ENCODE data around the gene GTSE1.

GTSE1 gene, protein sequence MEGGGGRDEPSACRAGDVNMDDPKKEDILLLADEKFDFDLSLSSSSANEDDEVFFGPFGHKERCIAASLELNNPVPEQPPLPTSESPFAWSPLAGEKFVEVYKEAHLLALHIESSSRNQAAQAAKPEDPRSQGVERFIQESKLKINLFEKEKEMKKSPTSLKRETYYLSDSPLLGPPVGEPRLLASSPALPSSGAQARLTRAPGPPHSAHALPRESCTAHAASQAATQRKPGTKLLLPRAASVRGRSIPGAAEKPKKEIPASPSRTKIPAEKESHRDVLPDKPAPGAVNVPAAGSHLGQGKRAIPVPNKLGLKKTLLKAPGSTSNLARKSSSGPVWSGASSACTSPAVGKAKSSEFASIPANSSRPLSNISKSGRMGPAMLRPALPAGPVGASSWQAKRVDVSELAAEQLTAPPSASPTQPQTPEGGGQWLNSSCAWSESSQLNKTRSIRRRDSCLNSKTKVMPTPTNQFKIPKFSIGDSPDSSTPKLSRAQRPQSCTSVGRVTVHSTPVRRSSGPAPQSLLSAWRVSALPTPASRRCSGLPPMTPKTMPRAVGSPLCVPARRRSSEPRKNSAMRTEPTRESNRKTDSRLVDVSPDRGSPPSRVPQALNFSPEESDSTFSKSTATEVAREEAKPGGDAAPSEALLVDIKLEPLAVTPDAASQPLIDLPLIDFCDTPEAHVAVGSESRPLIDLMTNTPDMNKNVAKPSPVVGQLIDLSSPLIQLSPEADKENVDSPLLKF

DNA sequence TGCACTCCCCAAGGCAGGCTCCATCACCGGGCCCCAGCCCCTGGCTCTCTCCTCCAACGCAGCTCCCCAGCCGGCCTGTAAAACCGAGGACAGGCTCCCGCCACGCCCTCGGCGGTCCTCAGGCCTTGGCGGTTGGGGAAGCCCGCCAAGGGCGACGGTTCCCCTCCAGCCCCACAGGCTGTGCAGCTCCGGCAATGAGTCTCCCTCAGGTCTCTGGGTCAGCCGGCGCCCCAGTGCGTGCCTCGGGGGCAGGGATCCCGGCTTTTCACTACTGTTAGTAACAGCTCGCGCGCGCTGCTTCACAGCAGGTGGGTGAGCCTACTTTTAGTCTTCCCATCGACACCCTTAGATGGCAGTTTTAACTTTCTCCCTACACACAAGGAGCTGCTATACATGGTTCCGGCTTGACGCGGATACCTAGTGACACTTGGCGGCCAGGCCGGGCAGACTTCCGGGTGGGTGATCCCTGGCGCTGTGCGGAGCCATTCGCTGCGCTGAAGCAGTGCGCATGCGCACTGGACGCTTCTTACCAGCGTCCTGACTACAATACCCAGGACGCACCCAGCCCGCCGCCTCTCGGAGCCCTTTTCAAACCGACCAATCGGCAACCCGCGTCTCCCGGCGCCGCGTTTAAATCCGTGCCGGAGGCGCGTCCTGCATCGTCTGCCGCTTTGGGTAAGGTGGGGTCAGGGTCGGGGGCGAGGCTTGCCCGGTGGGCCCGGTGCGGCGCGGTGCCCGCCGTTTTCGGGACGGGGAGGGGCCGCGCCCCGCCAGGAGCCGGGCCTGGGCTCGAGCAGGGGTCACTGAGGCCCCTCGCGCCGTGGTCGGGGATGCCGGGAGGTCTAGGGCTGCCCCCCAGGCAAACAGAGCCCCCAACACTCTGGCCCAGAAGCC is at the start of gene GTSE1:
Gene GTSE1, plus strand, starts transcription at position 614 of the 894 bp plus-strand sequence. CDS start 531 bp downstream, outside the sequence.
- peaks cover 48% of the 10 kb centered on the region for H3K4me1 Mint-ChIP-seq (ENCODE audit: low read depth)
- peak within 1 kb of the TSS; percentile 87 for H3K4me3 Mint-ChIP-seq
- peaks cover 23% of the 10 kb centered on the region for H3K36me3 Mint-ChIP-seq (ENCODE audit: low read depth)
- intact Hi-C loops (cut with micrococcal nuclease): loop anchor here (1.0 to 10.0 kb wide), 2 partner anchors 39 to 292 kb away; partner anchors contain the start of gene TRMU
- H3K27me3 Mint-ChIP-seq: no peaks in the 10 kb centered on the region
- H3K27ac Mint-ChIP-seq: peak within 1 kb of the TSS; percentile 97
- no peaks in the 10 kb centered on the region for H3K9me3 Mint-ChIP-seq

DNA sequence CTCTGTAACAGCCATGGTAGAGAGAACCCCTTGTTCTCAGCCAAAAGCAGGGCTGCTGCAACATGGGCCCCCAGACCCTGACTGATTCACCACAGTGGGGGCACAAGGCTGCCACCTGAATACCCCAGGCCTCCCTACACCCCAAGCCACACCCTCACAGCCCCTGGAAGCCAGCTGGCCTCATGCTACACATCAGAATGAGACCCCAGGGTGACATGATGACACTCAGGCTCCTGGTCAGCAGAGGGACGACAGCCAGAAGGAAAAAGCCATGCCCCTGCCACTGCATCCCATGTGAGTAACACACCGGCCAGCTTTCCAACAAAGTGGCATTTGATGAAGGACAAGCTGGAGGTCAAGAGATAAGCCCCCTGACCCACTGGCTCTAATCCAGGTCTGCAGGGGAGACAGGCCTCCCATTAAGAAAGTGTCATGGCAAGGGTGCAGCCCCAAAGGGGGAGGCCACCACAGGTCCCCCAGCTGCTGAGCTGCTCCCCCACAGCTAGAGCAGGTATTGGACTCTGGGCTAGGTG is 49.2 kb upstream of the GTSE1 start:
- H3K4me1 Mint-ChIP-seq (ENCODE audit: low read depth): peaks cover 26% of the 10 kb centered on the region
- no peaks in the 10 kb centered on the region for H3K9me3 Mint-ChIP-seq
- H3K4me3 Mint-ChIP-seq: no peak overlapping the region
- peaks cover 43% of the 10 kb centered on the region for H3K36me3 Mint-ChIP-seq (ENCODE audit: low read depth)
- no peak overlapping the region for H3K27ac Mint-ChIP-seq
- intact Hi-C loops (cut with micrococcal nuclease): loop anchor here (10.0 kb wide), 1 partner anchor 93 kb away; the partner anchor contains the start of gene PPARA
- no peaks in the 10 kb centered on the region for H3K27me3 Mint-ChIP-seq

DNA sequence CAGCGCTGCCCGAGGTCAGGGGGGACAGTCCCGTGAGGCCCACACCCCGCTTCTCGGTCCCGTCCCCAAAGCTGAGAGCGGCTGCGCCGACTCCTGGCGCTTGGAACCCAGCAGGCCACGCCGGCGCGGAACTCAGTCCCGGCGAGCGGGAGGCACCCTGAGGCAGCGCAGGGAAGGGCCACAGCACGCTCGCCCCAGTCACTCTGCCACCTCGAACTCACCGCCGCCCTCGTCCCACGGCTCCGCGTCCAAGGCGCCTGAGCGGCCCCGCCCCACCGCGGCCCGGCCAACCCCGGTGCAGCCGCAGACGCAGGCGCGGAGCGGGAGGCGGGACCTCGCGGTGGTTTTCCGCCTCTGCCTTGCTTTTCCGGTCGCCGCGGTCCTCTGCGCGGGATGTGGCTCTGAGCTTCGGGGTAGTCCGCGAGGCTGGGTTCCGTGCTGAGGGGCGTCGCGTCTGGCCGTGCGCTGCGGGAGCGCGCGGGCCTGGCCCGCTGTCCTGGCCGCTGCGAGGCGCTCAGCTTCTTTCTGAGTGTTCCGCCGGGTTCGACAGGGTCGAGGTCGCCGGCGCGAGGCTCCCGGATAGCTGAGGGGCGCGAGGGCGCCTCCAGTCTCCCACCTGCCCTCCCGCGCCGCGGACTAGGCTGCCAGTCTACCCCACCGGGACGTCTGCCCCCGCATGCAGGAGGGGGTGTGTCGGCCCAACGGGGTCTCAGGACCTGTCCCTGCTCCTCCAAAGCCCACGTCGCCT is 46.5 kb upstream of the GTSE1 start, which contains the start of gene CDPF1:
Gene CDPF1, minus strand, starts transcription at position 259 of the 748 bp plus-strand sequence. CDS start 2,009 bp downstream, outside the sequence.
- no peaks in the 10 kb centered on the region for H3K9me3 Mint-ChIP-seq
- peak within 1 kb of the TSS; percentile 91 for H3K27ac Mint-ChIP-seq
- H3K36me3 Mint-ChIP-seq (ENCODE audit: low read depth): peaks cover 27% of the 10 kb centered on the region
- peak within 1 kb of the TSS; percentile 90 for H3K4me3 Mint-ChIP-seq
- peaks cover 28% of the 10 kb centered on the region for H3K4me1 Mint-ChIP-seq (ENCODE audit: low read depth)
- intact Hi-C loops (cut with micrococcal nuclease): loop anchor here (5.0 kb wide), 1 partner anchor 42 kb away; no protein-coding TSS in a partner anchor
- no peaks in the 10 kb centered on the region for H3K27me3 Mint-ChIP-seq

DNA sequence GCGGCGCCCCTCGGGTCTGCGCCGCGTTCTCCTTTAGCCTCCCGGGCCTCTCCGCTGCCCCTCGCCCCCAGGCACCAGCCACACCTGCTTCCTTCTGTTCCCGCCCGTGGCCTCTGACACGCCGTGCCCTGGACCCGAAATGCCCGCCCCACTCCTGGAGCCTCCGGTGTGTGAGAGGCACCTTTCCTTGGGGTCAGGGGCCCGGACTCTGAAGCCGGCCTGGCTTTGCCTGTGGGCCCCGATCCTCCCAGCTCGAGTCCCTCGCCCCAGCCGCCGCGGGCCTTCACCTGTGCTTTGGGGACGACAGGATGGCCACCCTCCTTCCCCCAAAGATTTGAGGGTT is 45.9 kb upstream of the GTSE1 start:
- H3K36me3 Mint-ChIP-seq (ENCODE audit: low read depth): peaks cover 25% of the 10 kb centered on the region
- no peaks in the 10 kb centered on the region for H3K27me3 Mint-ChIP-seq
- no peaks in the 10 kb centered on the region for H3K9me3 Mint-ChIP-seq
- intact Hi-C loops (cut with micrococcal nuclease): loop anchor here (5.0 kb wide), 1 partner anchor 42 kb away; no protein-coding TSS in a partner anchor
- peak overlapping the region; percentile 91 for H3K27ac Mint-ChIP-seq
- peaks cover 28% of the 10 kb centered on the region for H3K4me1 Mint-ChIP-seq (ENCODE audit: low read depth)
- peak overlapping the region; percentile 90 for H3K4me3 Mint-ChIP-seq

DNA sequence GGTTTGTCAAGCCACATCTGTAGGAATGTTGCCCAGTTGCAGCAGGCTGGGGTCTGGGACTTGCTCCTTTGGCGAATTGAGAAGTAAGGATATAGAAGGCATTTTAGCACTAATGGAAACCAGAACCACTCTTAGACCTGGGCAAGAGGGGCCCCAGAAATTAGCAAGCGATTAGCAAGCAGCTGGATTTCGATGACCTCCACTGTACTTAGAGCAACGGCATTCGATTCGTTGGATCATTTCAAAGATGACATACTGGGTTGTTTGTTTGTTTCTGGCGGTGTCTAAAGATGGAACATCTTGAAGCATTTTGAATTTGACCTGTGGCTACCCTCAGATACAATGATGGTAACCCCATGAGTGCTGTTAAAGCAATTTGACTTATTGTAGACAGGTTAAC is 45.4 kb upstream of the GTSE1 start:
- intact Hi-C loops (cut with micrococcal nuclease): loop anchor here (5.0 kb wide), 1 partner anchor 41 kb away; no protein-coding TSS in a partner anchor
- peak overlapping the region; percentile 90 for H3K4me3 Mint-ChIP-seq
- H3K4me1 Mint-ChIP-seq (ENCODE audit: low read depth): peaks cover 28% of the 10 kb centered on the region
- H3K27me3 Mint-ChIP-seq: no peaks in the 10 kb centered on the region
- H3K27ac Mint-ChIP-seq: peak overlapping the region; percentile 91
- no peaks in the 10 kb centered on the region for H3K9me3 Mint-ChIP-seq
- H3K36me3 Mint-ChIP-seq (ENCODE audit: low read depth): peaks cover 22% of the 10 kb centered on the region

DNA sequence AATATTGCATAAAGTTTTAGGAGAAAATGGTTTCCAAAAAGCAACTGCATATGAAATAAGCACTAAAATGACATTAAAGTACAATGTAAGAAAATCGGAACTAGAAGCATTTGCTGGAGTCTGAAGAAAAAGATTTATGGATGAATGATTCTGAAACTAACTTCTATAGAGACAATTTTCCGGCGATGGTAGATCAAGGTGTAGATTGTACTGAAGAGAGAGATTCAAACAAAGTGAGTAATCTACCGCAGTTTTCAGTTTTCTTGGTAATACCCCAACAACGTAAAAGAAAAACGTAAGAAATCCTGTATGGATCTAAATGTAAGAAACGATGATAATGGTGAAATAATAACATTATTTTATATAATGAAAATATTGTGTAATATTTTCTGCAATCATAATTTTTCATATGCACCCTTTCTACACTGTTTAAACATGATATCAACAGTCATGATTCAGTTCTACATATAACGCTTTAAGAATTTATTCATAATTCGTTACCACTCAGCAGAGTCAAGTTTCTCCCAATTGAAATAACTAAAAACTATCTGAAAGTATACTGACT is 44.8 kb upstream of the GTSE1 start:
- Mint-ChIP-seq H3K4me1 (ENCODE audit: low read depth) (peaks cover 28% of the 10 kb centered on the region), H3K9me3 (no peaks in the 10 kb centered on the region), H3K4me3 (no peak overlapping the region), H3K27me3 (no peaks in the 10 kb centered on the region), H3K27ac (no peak overlapping the region), H3K36me3 (ENCODE audit: low read depth) (peaks cover 15% of the 10 kb centered on the region)
- intact Hi-C loops (cut with micrococcal nuclease): loop anchor here (5.0 kb wide), 1 partner anchor 40 kb away; no protein-coding TSS in a partner anchor

DNA sequence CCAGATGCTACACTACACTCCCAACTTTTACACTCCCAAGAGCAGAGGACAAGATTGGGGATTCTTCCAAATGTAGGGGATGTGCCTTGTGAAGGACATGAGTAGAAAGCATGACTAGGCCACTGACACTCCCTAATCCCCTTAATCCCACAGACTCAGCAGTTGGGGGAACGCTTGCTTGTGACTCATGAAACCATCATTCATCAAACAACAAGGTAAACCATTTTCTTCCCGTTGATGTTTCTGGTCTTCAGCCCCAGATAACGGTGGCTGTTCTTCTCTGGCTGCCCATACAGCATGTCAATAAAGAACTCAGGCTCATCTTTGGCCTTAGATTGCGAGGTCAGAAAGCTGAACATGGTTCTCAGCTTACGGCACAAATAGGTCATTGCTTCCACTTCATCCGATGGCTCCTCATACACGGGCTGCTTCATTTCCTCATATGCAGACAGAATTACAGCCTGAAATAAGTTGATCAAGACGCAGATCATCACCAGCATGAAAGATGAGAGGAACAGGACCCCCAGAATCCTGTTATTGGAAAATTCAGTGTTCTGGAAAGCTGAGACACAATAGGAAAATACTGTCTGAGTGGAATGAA is 40.2 kb upstream of the GTSE1 start:
- Mint-ChIP-seq H3K9me3 (no peaks in the 10 kb centered on the region), H3K4me1 (ENCODE audit: low read depth) (peaks cover 34% of the 10 kb centered on the region), H3K27ac (no peak overlapping the region), H3K27me3 (peaks cover 13% of the 10 kb centered on the region), H3K4me3 (no peak overlapping the region), H3K36me3 (ENCODE audit: low read depth) (no peaks in the 10 kb centered on the region)
- intact Hi-C loops (cut with micrococcal nuclease): no loop called here

DNA sequence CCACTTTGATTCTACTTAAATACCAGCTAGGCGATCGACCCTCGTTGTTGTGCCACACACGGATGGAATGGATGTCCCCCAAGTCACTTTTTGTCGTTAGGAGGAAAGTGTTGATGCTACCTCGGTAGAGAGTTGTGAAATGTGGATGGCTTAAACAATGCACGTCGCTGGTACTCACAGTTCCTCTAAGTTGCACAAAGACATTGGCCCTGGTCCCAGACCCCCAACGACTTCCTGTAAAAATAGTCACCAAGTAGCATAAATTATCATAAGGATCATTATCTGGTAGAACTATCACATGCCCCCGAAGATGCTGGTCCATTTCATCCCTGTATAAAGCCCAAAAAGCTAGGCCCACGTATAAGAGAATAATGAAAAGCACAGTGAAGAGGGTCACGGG is 37.3 kb upstream of the GTSE1 start:
- intact Hi-C loops (cut with micrococcal nuclease): no loop called here
- Mint-ChIP-seq H3K27ac (no peak overlapping the region), H3K4me3 (no peak overlapping the region), H3K4me1 (ENCODE audit: low read depth) (peaks cover 40% of the 10 kb centered on the region), H3K27me3 (peaks cover 37% of the 10 kb centered on the region), H3K9me3 (no peaks in the 10 kb centered on the region), H3K36me3 (ENCODE audit: low read depth) (no peaks in the 10 kb centered on the region)

DNA sequence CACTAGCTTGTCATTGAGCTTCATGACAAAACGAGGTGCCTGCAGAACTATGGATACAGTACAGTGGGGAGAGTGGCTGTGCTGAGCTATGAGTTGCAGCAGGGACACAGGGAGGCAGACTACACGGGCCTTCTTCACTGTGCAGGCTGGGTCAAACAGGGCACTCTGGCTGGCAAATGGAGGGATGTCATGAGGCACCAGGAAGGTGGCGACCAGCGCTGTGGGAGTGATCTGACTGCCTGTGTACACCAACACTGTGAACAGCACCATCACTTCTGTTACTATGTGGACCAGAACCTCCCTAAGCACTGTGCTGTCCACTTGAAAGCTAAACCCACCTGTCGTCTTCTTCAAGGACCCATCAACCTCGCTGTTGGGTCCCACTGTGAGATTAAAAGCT is 36.6 kb upstream of the GTSE1 start:
- no peaks in the 10 kb centered on the region for H3K36me3 Mint-ChIP-seq (ENCODE audit: low read depth)

DNA sequence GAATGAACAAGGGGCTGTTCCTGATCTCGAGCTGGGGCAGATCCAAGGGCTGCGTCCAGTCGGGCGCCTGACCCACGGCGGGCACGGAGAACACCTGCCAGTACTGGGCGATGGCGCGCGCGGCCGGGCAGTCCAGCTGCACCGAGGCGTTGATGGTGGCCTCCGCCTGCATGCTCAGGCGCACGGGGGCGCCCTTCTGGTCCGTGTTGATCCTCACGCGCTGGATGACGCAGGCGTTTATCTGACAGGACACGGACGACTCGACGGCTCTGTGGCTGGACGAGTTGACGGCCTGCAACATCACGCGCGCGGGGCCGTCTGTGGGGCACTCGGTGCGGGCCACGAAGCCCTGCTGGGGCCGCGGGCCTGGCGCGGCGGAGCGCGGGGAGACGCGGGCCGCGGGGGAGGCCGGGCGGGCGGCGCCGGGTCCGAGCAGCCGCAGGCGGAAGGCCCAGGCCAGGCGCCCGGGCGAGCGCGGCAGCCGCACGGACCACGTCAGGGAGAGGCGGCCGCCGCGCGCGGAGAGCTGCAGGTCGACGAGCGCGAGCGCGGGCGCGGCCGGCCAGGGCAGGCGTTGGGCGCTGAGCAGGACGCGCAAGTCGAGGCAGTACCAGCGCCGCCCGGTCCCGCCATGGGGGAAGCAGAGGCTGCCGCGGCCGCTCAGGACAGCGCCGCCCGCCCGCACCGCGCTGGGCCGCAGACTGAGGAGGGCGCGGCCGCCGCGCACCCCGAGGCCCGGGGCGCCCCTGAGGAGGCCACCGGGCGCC is 34.0 kb upstream of the GTSE1 start:
- peak overlapping the region; percentile 53 for H3K27ac Mint-ChIP-seq
- no peaks in the 10 kb centered on the region for H3K36me3 Mint-ChIP-seq (ENCODE audit: low read depth)
- intact Hi-C loops (cut with micrococcal nuclease): no loop called here
- H3K9me3 Mint-ChIP-seq: no peaks in the 10 kb centered on the region
- H3K4me1 Mint-ChIP-seq (ENCODE audit: low read depth): peaks cover 42% of the 10 kb centered on the region
- peak overlapping the region; percentile 68 for H3K4me3 Mint-ChIP-seq
- H3K27me3 Mint-ChIP-seq: peaks cover 52% of the 10 kb centered on the region

More for the DNA sequence above, 36.6 kb upstream of the GTSE1 start:
- peaks cover 37% of the 10 kb centered on the region for H3K4me1 Mint-ChIP-seq (ENCODE audit: low read depth)
- no peak overlapping the region for H3K4me3 Mint-ChIP-seq
- H3K9me3 Mint-ChIP-seq: no peaks in the 10 kb centered on the region
- intact Hi-C loops (cut with micrococcal nuclease): no loop called here
- H3K27me3 Mint-ChIP-seq: peaks cover 42% of the 10 kb centered on the region
- no peak overlapping the region for H3K27ac Mint-ChIP-seq

DNA sequence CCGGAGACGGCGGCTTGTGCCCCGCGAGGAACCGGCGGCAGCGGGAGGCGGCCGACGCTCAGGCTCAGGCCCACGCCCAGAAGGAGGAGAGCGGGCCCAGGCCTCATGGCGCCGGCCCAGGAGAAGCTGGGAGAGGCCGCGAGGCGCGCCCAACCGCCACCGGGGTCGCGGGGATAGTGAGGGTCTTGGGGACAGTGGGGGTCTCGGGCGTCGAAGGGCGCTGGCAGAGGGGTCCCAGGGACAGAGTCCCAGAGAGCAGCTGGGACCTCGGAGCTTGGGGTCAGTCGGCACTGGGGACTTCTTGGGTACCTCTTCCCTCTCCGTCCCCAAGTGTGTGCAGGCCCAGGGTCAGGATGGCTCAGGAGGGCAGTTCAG is 33.5 kb upstream of the GTSE1 start, which contains the start of gene PKDREJ:
Gene PKDREJ, minus strand, starts transcription at position 128 of the 375 bp plus-strand sequence. Its CDS starts 21 bp downstream, at position 107.
- H3K4me1 Mint-ChIP-seq (ENCODE audit: low read depth): peaks cover 44% of the 10 kb centered on the region
- peaks cover 52% of the 10 kb centered on the region for H3K27me3 Mint-ChIP-seq
- H3K4me3 Mint-ChIP-seq: peak within 1 kb of the TSS; percentile 68
- intact Hi-C loops (cut with micrococcal nuclease): no loop called here
- peak within 1 kb of the TSS; percentile 53 for H3K27ac Mint-ChIP-seq
- H3K36me3 Mint-ChIP-seq (ENCODE audit: low read depth): peaks cover 2% of the 10 kb centered on the region
- H3K9me3 Mint-ChIP-seq: no peaks in the 10 kb centered on the region

Data from dendritic cell treated with granulocyte-macrophage colony-stimulating factor and Interleukin-4, amounts not matched to agents 40 ng/mL and 50 ng/mL, for 4 days (primary cell).